NT2/D1 (cell line): Measurements from ENCODE around the gene ME2.

Experiments used
- DNase-seq: peaks from one replicate; pipeline ENCODE4 v3.0.0-alpha.2; 2011; ENCODE audit warnings: low read depth, low spot score
- H3K27me3 ChIP-seq: 2 replicates; pipeline ENCODE4 v1.6.0; 2011; ENCODE audit warnings: mild to moderate bottlenecking; ENCODE audit not compliant: insufficient read length, insufficient read depth
- H3K36me3 ChIP-seq: 2 replicates; pipeline ENCODE4 v1.6.1; 2011; ENCODE audit warnings: mild to moderate bottlenecking, low read length, mixed read lengths; ENCODE audit not compliant: insufficient read depth, insufficient read length
- H3K4me1 ChIP-seq: 2 replicates; pipeline ENCODE4 v1.5.1; 2011; ENCODE audit not compliant: insufficient read depth, insufficient read length
- H3K4me3 ChIP-seq: 2 replicates; pipeline ENCODE4 v1.5.1; 2011; ENCODE audit warnings: low read depth; ENCODE audit not compliant: insufficient read length
- H3K9ac ChIP-seq: 2 replicates; pipeline ENCODE4 v1.6.0; 2011; ENCODE audit warnings: low read depth; ENCODE audit not compliant: insufficient read length
- H3K9me3 ChIP-seq: 2 replicates; pipeline ENCODE4 v1.5.1; 2011; ENCODE audit warnings: mild to moderate bottlenecking, low read length; ENCODE audit not compliant: insufficient read depth
- SUZ12 ChIP-seq: IDR thresholded peaks from 2 replicates; pipeline ENCODE4 v1.6.1; 2011; ENCODE audit not compliant: insufficient read length, insufficient read depth; ENCODE audit errors: extremely low read depth
- YY1 ChIP-seq: IDR thresholded peaks from 2 replicates; pipeline ENCODE4 v1.6.1; 2011; ENCODE audit not compliant: insufficient read length, insufficient read depth
- ZNF274 ChIP-seq: IDR thresholded peaks from 2 replicates; pipeline ENCODE4 v1.6.1; 2011; ENCODE audit warnings: mild to moderate bottlenecking, low read depth, low read length

ME2 gene

GRCh38 chr18:50977037-50977760 lies 98.3 kb downstream of the ME2 start:
- Histone ChIP-seq H3K4me1 (no peaks in the 10 kb centered on the region), H3K27me3 (no peaks in the 10 kb centered on the region), H3K4me3 (no peak overlapping the region), H3K36me3 (peaks cover 42% of the 10 kb centered on the region), H3K9me3 (peaks cover 24% of the 10 kb centered on the region), H3K9ac (no peak overlapping the region)
- TF ChIP-seq SUZ12: no peak
- TF ChIP-seq YY1: no peak
- no peak for TF ChIP-seq ZNF274
- DNase-seq: no peak

DNA sequence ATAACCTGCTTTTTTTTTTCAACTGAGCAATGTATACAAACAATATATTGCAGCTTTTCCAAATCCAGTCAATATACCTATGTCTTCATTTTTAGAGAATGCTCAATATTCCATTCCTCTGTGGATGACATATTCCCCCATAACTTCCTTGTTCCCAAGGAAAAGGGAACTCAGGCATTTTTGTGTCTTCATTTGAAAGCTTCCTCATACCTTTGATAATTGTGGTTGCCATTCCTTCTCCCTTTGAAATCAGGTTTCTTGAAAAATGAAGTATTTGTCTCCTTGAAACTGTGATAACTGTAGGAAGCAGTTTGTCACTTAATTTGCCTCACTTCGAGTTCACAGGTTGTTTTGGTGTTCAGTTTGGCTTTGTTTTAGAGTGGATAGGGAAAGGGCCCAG lies 102.5 kb downstream of the ME2 start:
- Histone ChIP-seq H3K4me1 (no peaks in the 10 kb centered on the region), H3K9ac (no peak overlapping the region), H3K36me3 (peaks cover 21% of the 10 kb centered on the region), H3K27me3 (no peaks in the 10 kb centered on the region), H3K4me3 (no peak overlapping the region), H3K9me3 (peaks cover 15% of the 10 kb centered on the region)
- no peak for DNase-seq
- no peak for TF ChIP-seq YY1
- no peak for TF ChIP-seq ZNF274
- TF ChIP-seq SUZ12: no peak

DNA sequence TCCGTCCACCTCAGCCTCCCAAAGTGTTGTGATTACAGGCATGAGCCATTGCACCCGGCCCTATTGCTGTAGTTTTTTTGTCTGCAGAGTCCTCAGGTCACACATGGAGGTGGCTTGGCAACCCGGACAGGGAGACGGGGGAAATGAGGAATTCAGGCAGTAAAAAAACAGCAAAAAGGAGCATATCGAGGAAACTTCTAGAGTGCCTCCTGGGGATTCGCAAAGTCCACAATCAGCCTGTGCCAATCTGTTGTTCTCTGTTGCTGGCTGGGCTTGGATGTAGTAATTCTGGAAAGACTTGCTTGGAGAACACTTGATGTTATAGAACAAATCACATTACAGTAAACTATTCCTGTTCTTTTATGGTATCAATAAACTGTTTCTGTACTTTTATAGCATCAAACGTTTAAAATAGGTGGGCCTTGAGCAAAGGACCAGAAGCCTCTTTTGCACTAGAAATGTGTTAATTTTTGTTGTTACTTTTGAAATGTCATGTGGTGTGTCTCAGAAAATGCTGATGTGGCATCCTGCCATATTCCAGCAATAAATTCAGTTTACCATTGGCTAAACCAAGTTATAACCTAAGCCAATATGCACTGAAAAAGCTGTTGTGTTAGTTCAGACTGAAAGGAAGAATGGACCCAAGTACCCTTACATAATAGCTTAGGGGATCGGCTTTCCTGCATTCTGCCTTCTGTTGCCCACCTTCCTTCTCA lies 103.3 kb downstream of the ME2 start:
- no peaks in the 10 kb centered on the region for H3K4me1 ChIP-seq
- no peak overlapping the region for H3K4me3 ChIP-seq
- H3K36me3 ChIP-seq: peaks cover 13% of the 10 kb centered on the region
- TF ChIP-seq SUZ12 (no peak), YY1 (no peak), ZNF274 (no peak)
- no peak for DNase-seq
- no peaks in the 10 kb centered on the region for H3K27me3 ChIP-seq
- H3K9ac ChIP-seq: no peak overlapping the region
- H3K9me3 ChIP-seq: peaks cover 7% of the 10 kb centered on the region

- H3K27me3 ChIP-seq: no peaks in the 10 kb centered on the region
- peaks cover 11% of the 10 kb centered on the region for H3K36me3 ChIP-seq
- no peak for DNase-seq
Measured at GRCh38 chr18:50982802-50983179, 103.9 kb downstream of the ME2 start.

DNA sequence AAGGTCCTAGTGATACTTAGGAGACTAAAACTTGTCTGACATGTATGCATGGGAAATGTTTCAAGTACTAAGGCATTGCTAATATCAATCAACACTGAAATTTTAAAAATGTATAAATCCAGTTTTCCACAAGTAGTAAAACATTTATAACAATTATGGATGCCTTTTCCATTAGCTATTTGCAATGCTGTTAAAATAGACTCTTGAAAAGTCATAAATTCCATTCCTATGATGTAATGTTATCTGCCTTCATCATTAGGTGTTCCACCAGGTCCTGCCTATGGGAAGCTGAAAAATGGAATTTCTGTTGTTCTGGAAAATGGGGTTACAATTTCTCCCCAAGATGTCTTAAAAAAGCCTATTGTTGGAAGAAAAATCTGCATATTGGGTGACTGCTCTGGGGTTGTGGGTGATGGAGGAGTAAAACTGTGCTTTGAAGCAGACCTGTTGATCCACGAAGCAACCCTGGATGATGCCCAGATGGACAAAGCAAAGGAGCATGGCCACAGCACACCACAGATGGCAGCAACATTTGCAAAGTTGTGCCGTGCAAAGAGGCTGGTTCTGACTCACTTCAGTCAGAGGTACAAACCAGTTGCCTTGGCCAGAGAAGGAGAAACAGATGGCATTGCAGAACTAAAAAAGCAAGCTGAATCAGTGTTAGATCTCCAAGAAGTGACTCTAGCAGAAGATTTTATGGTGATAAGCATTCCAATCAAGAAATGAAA lies 107.6 kb downstream of the ME2 start:
- no peaks in the 10 kb centered on the region for H3K27me3 ChIP-seq
- H3K9me3 ChIP-seq: no peaks in the 10 kb centered on the region
- no peak for DNase-seq
- no peaks in the 10 kb centered on the region for H3K36me3 ChIP-seq
- no peak overlapping the region for H3K9ac ChIP-seq
- no peaks in the 10 kb centered on the region for H3K4me1 ChIP-seq
- H3K4me3 ChIP-seq: no peak overlapping the region
- TF ChIP-seq YY1 (no peak), SUZ12 (no peak), ZNF274 (no peak)

More at GRCh38 chr18:50982802-50983179, 103.9 kb downstream of the ME2 start:
- H3K9ac ChIP-seq: no peak overlapping the region
- H3K4me1 ChIP-seq: no peaks in the 10 kb centered on the region
- H3K4me3 ChIP-seq: no peak overlapping the region
- TF ChIP-seq ZNF274: no peak
- peaks cover 1% of the 10 kb centered on the region; the same call in 1 of the 2 replicates for H3K9me3 ChIP-seq

DNA sequence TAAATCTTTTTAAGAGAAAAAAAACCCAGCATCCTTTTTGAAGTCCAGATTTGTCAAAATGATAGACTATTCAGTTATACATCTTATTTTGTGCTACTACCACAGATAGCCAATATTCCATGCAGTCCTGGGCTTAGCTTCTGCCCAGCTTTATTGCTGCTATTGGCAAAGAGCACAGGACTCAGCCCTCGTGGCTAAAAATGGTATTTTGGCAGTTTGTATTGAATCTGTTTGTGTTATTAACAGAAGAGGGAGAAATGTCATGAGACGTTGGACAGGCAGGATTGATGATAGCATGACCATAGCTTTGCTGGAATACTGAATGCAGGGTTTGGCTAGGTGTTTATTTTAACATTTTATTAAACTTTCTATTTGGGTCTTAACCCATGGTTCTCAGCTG lies 108.3 kb downstream of the ME2 start:
- TF ChIP-seq SUZ12 (no peak), YY1 (no peak), ZNF274 (no peak)
- H3K9me3 ChIP-seq: no peaks in the 10 kb centered on the region
- no peak overlapping the region for H3K4me3 ChIP-seq
- no peak overlapping the region for H3K9ac ChIP-seq
- H3K36me3 ChIP-seq: no peaks in the 10 kb centered on the region
- no peak for DNase-seq
- no peaks in the 10 kb centered on the region for H3K27me3 ChIP-seq
- H3K4me1 ChIP-seq: no peaks in the 10 kb centered on the region

GRCh38 chr18:50989711-50990110 lies 110.8 kb downstream of the ME2 start:
- H3K9ac ChIP-seq: no peak overlapping the region
- H3K36me3 ChIP-seq: no peaks in the 10 kb centered on the region
- no peaks in the 10 kb centered on the region for H3K27me3 ChIP-seq
- no peak for DNase-seq
- H3K4me1 ChIP-seq: no peaks in the 10 kb centered on the region
- no peak overlapping the region for H3K4me3 ChIP-seq
- no peak for TF ChIP-seq ZNF274
- TF ChIP-seq SUZ12: no peak
- TF ChIP-seq YY1: no peak
- H3K9me3 ChIP-seq: no peaks in the 10 kb centered on the region
